Stimulated activated naive CD8-positive, alpha-beta T cell treated with anti-CD3 and anti-CD28 coated beads, Interleukin-15, Interleukin-2, amounts not matched to agents 100 ng/mL and 50 ng/mL, for 24 hours (primary cell): ENCODE results near the gene KDM2B.

Source experiments
- H3K27ac Mint-ChIP-seq: one replicate; pipeline ENCODE4 v1.8.0; 2021; ENCODE audit warnings: mild to moderate bottlenecking, mixed read lengths
- H3K27me3 Mint-ChIP-seq: one replicate; pipeline ENCODE4 v1.8.0; 2021; ENCODE audit warnings: mixed read lengths
- H3K36me3 Mint-ChIP-seq: one replicate; pipeline ENCODE4 v1.8.0; 2021; ENCODE audit warnings: low read depth, mixed read lengths
- H3K4me1 Mint-ChIP-seq: one replicate; pipeline ENCODE4 v1.8.0; 2021; ENCODE audit warnings: low read depth, mixed read lengths
- H3K4me3 Mint-ChIP-seq: one replicate; pipeline ENCODE4 v1.8.0; 2021; ENCODE audit warnings: mild to moderate bottlenecking, mixed read lengths
- H3K9me3 Mint-ChIP-seq: one replicate; pipeline ENCODE4 v1.8.0; 2021; ENCODE audit warnings: mixed read lengths

The KDM2B gene

DNA sequence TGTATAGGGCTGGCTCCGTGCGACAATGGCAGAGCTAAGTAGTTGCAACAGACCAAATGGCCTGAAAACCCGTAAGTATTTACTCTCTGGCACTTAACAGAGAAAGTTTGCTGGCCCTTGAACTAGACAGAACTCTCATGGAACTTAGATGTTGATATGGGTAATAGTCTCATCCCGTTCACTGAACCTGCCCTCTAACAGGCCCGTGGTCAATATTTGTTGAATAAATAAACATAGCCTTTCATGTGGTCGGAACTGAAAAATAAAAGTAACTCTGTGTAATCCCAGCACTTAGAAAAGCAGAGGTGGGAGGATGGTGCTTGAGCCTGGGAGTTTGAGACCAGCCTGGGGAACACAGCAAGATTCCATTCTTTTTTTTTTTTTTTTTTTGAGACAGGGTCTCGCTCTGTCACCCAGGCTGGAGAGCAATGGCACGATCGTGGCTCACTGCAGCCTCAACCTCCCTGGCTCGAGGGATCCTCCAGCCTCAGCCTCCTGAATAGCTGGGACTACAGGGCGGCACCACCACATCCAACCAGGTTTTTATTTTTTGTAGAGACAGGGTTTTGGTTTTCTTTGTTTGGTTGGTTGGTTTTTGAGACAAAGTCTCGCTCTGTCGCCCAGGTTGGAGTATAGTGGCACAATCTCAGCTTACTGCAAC is 29.7 kb downstream of the KDM2B start:
- no peaks in the 10 kb centered on the region for H3K27me3 Mint-ChIP-seq
- H3K4me1 Mint-ChIP-seq: peaks cover 7% of the 10 kb centered on the region
- no peak overlapping the region for H3K4me3 Mint-ChIP-seq
- H3K27ac Mint-ChIP-seq: no peak overlapping the region
- H3K9me3 Mint-ChIP-seq: no peaks in the 10 kb centered on the region
- H3K36me3 Mint-ChIP-seq: no peaks in the 10 kb centered on the region

DNA sequence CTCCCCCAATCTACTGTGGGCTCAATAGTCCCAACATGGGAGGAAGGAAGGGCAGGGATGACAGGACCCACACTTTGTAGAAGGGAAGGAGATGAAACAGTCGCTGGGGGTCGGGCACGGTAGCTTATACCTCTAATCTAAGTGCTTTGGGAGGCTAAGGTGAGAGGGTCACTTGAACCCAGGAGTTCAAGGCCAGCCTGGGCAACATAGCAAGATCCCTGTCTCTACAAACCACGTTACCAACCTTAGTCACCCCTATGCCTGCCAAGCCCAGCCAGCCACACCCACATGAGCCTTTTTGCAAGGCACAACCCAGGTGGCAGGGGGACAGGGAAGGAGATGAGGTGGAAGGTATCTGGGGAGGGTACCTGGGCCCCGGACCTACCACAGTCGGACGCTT is 31.7 kb downstream of the KDM2B start:
- H3K9me3 Mint-ChIP-seq: no peaks in the 10 kb centered on the region
- H3K36me3 Mint-ChIP-seq: no peaks in the 10 kb centered on the region
- H3K4me1 Mint-ChIP-seq: peaks cover 7% of the 10 kb centered on the region
- no peak overlapping the region for H3K27ac Mint-ChIP-seq
- H3K4me3 Mint-ChIP-seq: no peak overlapping the region
- H3K27me3 Mint-ChIP-seq: no peaks in the 10 kb centered on the region

DNA sequence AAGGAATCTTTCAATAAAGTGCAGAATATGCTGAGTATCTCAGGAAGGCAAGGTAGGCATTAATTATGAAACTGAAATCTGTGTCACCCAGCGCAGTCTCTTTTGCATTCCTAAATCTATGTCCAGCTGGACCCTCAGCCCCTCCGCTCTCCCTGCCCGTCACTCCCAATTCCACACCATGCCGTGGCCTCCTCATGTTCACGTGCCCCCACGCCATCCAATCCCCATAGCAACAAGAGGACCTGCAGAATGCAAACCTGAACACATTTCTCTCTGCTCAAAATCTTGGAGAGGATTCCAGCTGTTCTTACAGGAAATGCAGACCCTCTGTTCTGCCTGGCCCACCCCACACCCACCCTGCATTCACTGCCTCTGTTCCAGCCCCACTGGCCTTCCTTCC is 35.3 kb downstream of the KDM2B start:
- H3K4me1 Mint-ChIP-seq: no peaks in the 10 kb centered on the region
- H3K4me3 Mint-ChIP-seq: no peak overlapping the region
- H3K27ac Mint-ChIP-seq: no peak overlapping the region
- H3K9me3 Mint-ChIP-seq: no peaks in the 10 kb centered on the region
- no peaks in the 10 kb centered on the region for H3K36me3 Mint-ChIP-seq
- H3K27me3 Mint-ChIP-seq: no peaks in the 10 kb centered on the region

- H3K9me3 Mint-ChIP-seq: no peaks in the 10 kb centered on the region
- no peaks in the 10 kb centered on the region for H3K27me3 Mint-ChIP-seq
- H3K36me3 Mint-ChIP-seq: no peaks in the 10 kb centered on the region
- H3K4me1 Mint-ChIP-seq: peaks cover 3% of the 10 kb centered on the region
- no peak overlapping the region for H3K4me3 Mint-ChIP-seq
- no peak overlapping the region for H3K27ac Mint-ChIP-seq
These were observed 37.0 kb downstream of the KDM2B start for GRCh38 chr12:121543786-121544185.

GRCh38 chr12:121539908-121540307 is 40.9 kb downstream of the KDM2B start:
- Mint-ChIP-seq H3K4me1 (peaks cover 34% of the 10 kb centered on the region), H3K4me3 (no peak overlapping the region)

GRCh38 chr12:121538699-121539061 is 42.1 kb downstream of the KDM2B start:
- Mint-ChIP-seq H3K27ac (peak overlapping the region; percentile 90), H3K4me1 (peaks cover 45% of the 10 kb centered on the region), H3K36me3 (peaks cover under 1% of the 10 kb centered on the region), H3K4me3 (peak overlapping the region; percentile 85), H3K9me3 (no peaks in the 10 kb centered on the region), H3K27me3 (no peaks in the 10 kb centered on the region)

More at GRCh38 chr12:121539908-121540307, 40.9 kb downstream of the KDM2B start:
- Mint-ChIP-seq H3K27me3 (no peaks in the 10 kb centered on the region), H3K36me3 (no peaks in the 10 kb centered on the region), H3K9me3 (no peaks in the 10 kb centered on the region), H3K27ac (no peak overlapping the region)

DNA sequence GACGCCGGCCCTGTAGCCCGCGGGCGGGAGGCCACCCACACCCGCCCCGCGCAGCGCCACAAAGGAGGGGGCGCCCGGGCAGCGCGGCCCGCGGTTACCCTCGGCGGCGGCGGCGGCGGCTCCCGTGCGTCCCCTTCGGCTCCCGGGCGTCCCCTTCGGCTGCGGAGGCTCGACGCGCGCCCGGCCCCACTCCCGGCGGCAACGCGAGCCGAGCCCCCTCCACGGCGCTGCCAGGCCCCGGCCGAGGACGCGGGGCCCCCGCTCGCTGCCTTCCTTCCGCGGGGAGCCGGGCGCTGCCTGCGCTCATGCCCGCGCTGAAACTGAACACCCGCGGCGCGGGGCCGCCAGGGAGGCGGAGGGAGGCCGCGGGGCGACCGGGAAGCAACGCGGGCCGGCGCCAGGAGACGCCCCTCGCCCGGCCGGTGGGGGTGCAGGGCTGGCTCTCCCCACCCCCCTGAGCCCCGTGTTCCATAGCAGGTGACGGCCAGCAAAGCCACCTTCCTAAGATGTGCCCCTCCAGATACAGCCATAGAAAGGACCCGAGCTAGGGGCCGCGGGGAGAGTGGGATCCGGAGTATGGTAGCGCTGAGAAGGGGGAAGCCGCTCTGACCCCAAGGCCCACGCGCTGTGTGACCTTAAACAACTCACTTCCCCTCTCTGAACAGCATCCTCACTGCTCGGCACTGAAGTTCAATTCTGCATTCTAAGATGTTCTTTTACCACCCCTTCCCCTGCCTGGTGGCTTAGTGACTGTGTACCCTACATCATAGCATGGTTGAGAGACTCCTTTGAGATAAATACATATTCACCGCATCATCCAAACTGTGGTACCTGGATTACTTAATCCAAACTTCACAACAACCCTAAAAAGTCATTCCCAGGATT is 42.8 kb downstream of the KDM2B start:
- Mint-ChIP-seq H3K27ac (peak overlapping the region; percentile 90), H3K4me3 (peak overlapping the region; percentile 85), H3K4me1 (peaks cover 51% of the 10 kb centered on the region), H3K36me3 (peaks cover 7% of the 10 kb centered on the region), H3K27me3 (no peaks in the 10 kb centered on the region), H3K9me3 (no peaks in the 10 kb centered on the region)

DNA sequence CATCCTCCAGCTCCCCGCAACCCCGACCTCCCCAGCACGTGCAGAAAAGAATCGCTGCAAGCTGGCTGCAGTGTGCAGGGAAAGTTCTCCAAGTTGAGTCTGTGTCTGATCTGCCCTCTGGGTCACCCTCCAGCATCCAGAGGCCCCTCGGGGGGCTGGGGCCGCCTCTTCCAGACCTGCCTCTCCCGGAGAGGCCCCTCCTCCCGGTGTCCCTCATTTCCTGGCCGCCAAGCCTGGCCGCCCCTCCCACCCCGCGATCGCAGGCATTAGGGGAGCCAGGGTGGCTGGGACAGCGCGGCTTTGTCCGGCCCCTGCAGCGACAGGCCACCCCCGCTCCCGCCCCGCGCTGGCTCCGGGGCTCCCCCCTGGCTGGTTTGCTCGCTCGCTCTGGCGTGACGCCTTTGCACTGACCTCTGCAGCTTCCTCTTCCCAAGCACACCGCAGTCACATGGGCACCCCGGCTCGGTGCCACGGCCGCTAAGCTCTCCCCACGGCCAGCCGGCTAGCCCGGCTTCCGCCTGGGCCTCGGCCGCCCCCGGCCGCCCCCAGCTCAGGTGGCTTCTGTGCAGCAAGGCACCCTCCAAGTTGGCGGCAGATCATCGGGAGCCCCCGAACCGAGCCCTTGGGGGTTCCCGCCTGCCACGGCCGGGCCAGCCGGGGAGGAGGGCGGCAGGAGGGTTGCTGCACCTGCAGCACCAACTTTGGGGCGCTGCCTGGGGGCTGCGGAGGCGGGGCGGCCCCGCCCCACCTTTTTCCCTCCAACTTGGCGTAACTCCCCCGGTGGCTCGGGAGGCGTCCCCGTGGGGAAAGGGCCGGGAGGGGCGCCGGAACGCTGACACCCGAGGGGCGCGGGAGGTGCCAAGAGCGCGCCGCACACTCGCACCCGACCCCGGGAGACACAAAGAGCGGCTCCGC is 43.7 kb downstream of the KDM2B start:
- Mint-ChIP-seq H3K36me3 (peaks cover 8% of the 10 kb centered on the region), H3K4me3 (peak overlapping the region; percentile 78), H3K9me3 (no peaks in the 10 kb centered on the region), H3K4me1 (peaks cover 58% of the 10 kb centered on the region), H3K27me3 (no peaks in the 10 kb centered on the region), H3K27ac (peak overlapping the region; percentile 82)

DNA sequence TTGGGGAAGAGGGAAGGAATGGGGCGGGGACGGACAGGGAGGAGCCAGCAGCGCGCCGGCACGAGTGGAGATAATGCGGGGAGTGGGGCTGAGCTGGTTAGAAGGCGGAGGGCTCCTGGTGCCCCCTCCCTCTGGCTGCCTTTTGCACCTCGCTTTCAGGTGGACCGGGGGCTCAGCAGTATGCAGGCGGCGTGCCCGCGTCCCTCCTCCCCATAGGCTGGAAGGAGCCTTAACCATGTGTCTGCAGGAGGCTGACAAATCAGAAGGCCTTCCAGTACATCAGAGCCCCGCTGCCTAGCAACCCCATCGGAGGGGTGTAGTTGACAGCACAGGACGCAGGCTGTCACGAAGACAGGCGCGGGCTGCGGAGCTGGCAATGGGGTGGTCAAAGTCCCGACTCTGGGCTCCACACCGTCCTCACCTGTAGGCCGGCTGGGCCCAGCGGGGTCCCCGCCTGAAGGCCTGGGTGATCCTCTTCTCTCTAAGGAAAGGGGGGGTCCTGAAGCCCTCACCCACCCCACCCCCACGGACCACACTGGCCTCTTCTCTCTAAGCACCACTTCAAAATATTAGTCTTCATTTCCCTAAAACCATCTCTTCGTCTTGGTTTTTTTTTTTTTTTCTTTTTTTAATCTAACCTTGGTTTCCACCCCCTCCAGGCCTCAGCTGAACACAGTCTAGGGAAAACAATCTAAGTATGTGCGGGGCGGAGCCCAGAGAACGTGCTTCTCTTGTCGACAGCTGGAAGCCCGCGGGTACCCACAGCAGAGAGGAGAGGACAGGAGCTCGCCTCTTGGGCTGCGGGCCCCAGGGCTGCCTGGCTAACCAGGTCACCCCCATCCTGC is 44.5 kb downstream of the KDM2B start:
- peaks cover 14% of the 10 kb centered on the region for H3K36me3 Mint-ChIP-seq
- H3K4me3 Mint-ChIP-seq: peak overlapping the region; percentile 78
- no peaks in the 10 kb centered on the region for H3K27me3 Mint-ChIP-seq
- H3K27ac Mint-ChIP-seq: peak overlapping the region; percentile 82
- peaks cover 65% of the 10 kb centered on the region for H3K4me1 Mint-ChIP-seq
- H3K9me3 Mint-ChIP-seq: no peaks in the 10 kb centered on the region

DNA sequence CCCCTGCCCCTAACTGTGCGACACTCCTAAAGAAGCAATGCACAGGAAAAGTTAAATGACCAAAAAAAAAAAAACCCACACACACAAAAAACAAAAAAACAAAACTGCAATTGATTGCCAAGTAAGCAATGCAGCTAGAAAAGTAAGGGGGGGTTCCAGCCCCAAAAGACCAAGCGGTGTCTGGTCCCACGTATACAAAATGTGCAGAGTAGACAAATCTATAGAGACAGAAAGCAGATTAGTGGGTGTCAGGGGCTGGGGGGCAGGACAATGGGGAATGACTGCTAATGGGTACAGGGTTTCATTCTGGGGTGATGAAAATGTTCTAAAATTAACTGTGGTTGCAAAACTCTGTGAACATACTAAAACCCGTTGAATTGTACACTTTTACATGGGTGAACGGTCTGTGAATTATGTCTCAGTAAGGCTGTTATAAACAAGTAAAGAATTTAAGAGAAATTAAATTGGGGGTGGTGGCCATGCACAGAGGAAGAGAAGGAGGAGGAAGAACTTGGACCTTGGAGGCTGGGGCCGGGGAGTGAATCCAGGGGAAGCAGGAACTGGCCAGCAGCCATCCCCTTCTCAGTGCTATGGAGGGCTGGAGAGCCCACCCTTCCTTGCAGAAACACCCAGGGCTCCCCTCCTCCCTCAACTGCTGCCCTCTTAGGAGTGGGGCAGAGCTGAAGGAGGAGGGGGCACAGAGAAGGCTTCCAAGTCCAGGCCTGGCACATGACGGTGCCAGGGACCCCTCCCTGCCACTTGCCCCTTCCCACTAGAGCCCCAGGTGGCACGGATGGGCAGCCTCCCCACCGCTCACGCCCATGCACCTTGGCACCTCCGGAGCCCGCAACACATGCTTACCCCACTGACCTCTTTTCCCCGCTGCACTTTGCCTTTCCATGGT is 45.4 kb downstream of the KDM2B start:
- Mint-ChIP-seq H3K27ac (peak overlapping the region; percentile 82), H3K4me3 (peak overlapping the region; percentile 33), H3K36me3 (peaks cover 14% of the 10 kb centered on the region), H3K4me1 (peaks cover 74% of the 10 kb centered on the region), H3K27me3 (no peaks in the 10 kb centered on the region), H3K9me3 (no peaks in the 10 kb centered on the region)

- Mint-ChIP-seq H3K27me3 (no peaks in the 10 kb centered on the region), H3K27ac (peak overlapping the region; percentile 82), H3K4me1 (peaks cover 78% of the 10 kb centered on the region), H3K9me3 (no peaks in the 10 kb centered on the region), H3K36me3 (peaks cover 14% of the 10 kb centered on the region), H3K4me3 (peak overlapping the region; percentile 79)
These were observed 46.2 kb downstream of the KDM2B start for GRCh38 chr12:121534495-121535148.

GRCh38 chr12:121533394-121534090 is 47.3 kb downstream of the KDM2B start:
- H3K27me3 Mint-ChIP-seq: no peaks in the 10 kb centered on the region
- peak overlapping the region; percentile 76 for H3K27ac Mint-ChIP-seq
- peaks cover 81% of the 10 kb centered on the region for H3K4me1 Mint-ChIP-seq
- no peaks in the 10 kb centered on the region for H3K9me3 Mint-ChIP-seq
- peak overlapping the region; percentile 63 for H3K4me3 Mint-ChIP-seq
- peaks cover 18% of the 10 kb centered on the region for H3K36me3 Mint-ChIP-seq
